Loucy (cell line): ENCODE data around the gene RIMBP2.

Experiments
- H2AFZ ChIP-seq: fragments of 200-600 bp; sonication (generic); 2 replicates; pipeline ENCODE4 v1.6.0; 2016; ENCODE audit warnings: antibody characterized with exemption, mild to moderate bottlenecking, low read length, moderate library complexity
- H3F3A ChIP-seq: fragments of 200-600 bp; 2 replicates; pipeline ENCODE4 v1.6.0; 2016; ENCODE audit warnings: antibody characterized with exemption, low read depth, mild to moderate bottlenecking
- H3K27me3 ChIP-seq: fragments of 200-600 bp; sonication (generic); 2 replicates; pipeline ENCODE4 v1.6.1; 2014; ENCODE audit warnings: low read length, mild to moderate bottlenecking; ENCODE audit not compliant: insufficient read depth, poor library complexity, severe bottlenecking
- H3K36me3 ChIP-seq: fragments of 200-600 bp; sonication (generic); 2 replicates; pipeline ENCODE4 v1.6.1; 2016; ENCODE audit warnings: low read length; ENCODE audit not compliant: insufficient read depth
- H3K4me1 ChIP-seq: fragments of 200-600 bp; sonication (generic); 2 replicates; pipeline ENCODE4 v1.5.1; 2014; ENCODE audit warnings: low read length, mild to moderate bottlenecking; ENCODE audit not compliant: insufficient read depth, poor library complexity, severe bottlenecking
- H3K4me2 ChIP-seq: fragments of 200-600 bp; sonication (generic); 2 replicates; pipeline ENCODE4 v1.6.0; 2014; ENCODE audit warnings: antibody characterized with exemption, low read length, low read depth, mild to moderate bottlenecking; ENCODE audit not compliant: poor library complexity, severe bottlenecking
- H3K4me3 ChIP-seq: fragments of 200-600 bp; sonication (generic); 2 replicates; pipeline ENCODE4 v1.5.1; 2014; ENCODE audit warnings: low read length, mild to moderate bottlenecking, mixed read lengths; ENCODE audit not compliant: poor library complexity, severe bottlenecking
- H3K79me2 ChIP-seq: fragments of 200-600 bp; sonication (generic); 2 replicates; pipeline ENCODE4 v1.6.1; 2014; ENCODE audit warnings: low read length; ENCODE audit not compliant: insufficient read depth
- H3K9ac ChIP-seq: fragments of 200-600 bp; sonication (generic); 2 replicates; pipeline ENCODE4 v1.6.0; 2014; ENCODE audit warnings: mild to moderate bottlenecking, low read depth, low read length, moderate library complexity; ENCODE audit not compliant: poor library complexity, severe bottlenecking
- H3K9me2 ChIP-seq: fragments of 200-600 bp; sonication (generic); replicated peaks from 2 replicates; pipeline ENCODE4 v1.6.1; 2016; ENCODE audit warnings: low read depth, low read length, mixed read lengths
- H3K9me3 ChIP-seq: fragments of 200-600 bp; sonication (generic); 2 replicates; pipeline ENCODE4 v1.6.1; 2014; ENCODE audit warnings: mild to moderate bottlenecking, antibody characterized with exemption, low read length, low read depth; ENCODE audit not compliant: insufficient read depth
- H4K20me1 ChIP-seq: fragments of 200-600 bp; sonication (generic); 2 replicates; pipeline ENCODE4 v1.6.0; 2014; ENCODE audit warnings: antibody characterized with exemption, low read length, mild to moderate bottlenecking; ENCODE audit not compliant: insufficient read depth, poor library complexity, severe bottlenecking
- EZH2phosphoT487 ChIP-seq: fragments of 200-600 bp; IDR thresholded peaks from 2 replicates; pipeline ENCODE4 v1.6.1; 2018; ENCODE audit warnings: antibody characterized with exemption, mild to moderate bottlenecking, moderate library complexity, borderline replicate concordance
- TF ChIP-seq, protein P1 (sequence below): fragments of 200-600 bp; sonication (generic); conservative IDR thresholded peaks from 2 replicates; pipeline ENCODE4 v1.5.1; 2014; ENCODE audit warnings: mild to moderate bottlenecking, antibody characterized with exemption, low read length

RIMBP2 gene

DNA sequence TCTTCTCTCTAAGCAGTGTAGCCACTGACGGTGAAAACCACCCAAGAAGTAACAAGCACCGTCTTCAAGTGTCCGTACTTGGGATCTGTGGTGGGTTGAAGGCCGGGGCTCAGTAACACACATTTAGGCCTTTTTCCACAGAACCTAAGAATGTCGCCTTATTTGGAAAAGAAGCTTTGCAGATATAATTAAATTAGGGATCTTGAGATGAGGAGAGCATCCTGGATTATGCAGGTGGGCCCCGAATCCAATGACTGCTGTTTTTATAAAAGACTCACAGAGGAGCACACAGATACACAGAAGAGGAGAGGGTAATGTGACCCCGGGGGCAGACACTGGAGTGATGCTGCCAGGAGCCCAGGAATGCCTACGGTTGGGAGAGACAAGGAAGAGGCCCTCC, 46.3 kb downstream of the RIMBP2 start:
- Histone ChIP-seq H4K20me1 (no peaks in the 10 kb centered on the region), H2AFZ (no peak overlapping the region), H3K4me1 (no peaks in the 10 kb centered on the region), H3K27me3 (no peaks in the 10 kb centered on the region), H3K9me3 (peaks cover 3% of the 10 kb centered on the region; the same call in 1 of the 2 replicates), H3K9me2 (no peaks in the 10 kb centered on the region), H3F3A (no peaks in the 10 kb centered on the region), H3K9ac (no peak overlapping the region), H3K79me2 (no peaks in the 10 kb centered on the region), H3K4me3 (no peak overlapping the region), H3K36me3 (no peaks in the 10 kb centered on the region), H3K4me2 (no peak overlapping the region)
- TF ChIP-seq EZH2phosphoT487 = no peak
- TF ChIP-seq, protein P1, sequence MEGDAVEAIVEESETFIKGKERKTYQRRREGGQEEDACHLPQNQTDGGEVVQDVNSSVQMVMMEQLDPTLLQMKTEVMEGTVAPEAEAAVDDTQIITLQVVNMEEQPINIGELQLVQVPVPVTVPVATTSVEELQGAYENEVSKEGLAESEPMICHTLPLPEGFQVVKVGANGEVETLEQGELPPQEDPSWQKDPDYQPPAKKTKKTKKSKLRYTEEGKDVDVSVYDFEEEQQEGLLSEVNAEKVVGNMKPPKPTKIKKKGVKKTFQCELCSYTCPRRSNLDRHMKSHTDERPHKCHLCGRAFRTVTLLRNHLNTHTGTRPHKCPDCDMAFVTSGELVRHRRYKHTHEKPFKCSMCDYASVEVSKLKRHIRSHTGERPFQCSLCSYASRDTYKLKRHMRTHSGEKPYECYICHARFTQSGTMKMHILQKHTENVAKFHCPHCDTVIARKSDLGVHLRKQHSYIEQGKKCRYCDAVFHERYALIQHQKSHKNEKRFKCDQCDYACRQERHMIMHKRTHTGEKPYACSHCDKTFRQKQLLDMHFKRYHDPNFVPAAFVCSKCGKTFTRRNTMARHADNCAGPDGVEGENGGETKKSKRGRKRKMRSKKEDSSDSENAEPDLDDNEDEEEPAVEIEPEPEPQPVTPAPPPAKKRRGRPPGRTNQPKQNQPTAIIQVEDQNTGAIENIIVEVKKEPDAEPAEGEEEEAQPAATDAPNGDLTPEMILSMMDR = no peak

DNA sequence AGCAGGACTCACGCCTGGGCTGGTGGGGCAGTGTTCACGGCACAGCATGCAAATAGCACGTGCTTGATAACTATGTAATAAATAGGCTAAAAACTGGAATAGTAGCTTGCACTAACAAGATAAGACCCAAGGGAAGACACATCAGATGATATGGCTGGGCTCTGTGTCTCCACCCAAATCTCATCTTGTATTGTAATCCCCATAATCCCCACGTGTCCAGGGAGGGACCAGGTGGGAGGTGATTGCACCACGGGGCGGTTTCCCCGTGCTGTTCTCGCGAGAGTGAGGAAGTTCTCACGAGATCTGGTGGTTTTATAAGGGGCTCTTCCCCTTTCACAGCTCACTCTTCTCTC, 46.9 kb downstream of the RIMBP2 start:
- no peak overlapping the region for H2AFZ ChIP-seq
- no peaks in the 10 kb centered on the region for H3K9me2 ChIP-seq
- no peaks in the 10 kb centered on the region for H3K4me1 ChIP-seq
- no peaks in the 10 kb centered on the region for H4K20me1 ChIP-seq
- peaks cover 3% of the 10 kb centered on the region; the same call in 1 of the 2 replicates for H3K9me3 ChIP-seq
- H3K4me2 ChIP-seq = no peak overlapping the region
- no peaks in the 10 kb centered on the region for H3K36me3 ChIP-seq
- H3K79me2 ChIP-seq = no peaks in the 10 kb centered on the region
- H3K4me3 ChIP-seq = no peak overlapping the region
- no peak overlapping the region for H3K9ac ChIP-seq
- H3K27me3 ChIP-seq = no peaks in the 10 kb centered on the region
- no peaks in the 10 kb centered on the region for H3F3A ChIP-seq
- TF ChIP-seq EZH2phosphoT487 = no peak
- TF ChIP-seq, protein P1 = no peak

DNA sequence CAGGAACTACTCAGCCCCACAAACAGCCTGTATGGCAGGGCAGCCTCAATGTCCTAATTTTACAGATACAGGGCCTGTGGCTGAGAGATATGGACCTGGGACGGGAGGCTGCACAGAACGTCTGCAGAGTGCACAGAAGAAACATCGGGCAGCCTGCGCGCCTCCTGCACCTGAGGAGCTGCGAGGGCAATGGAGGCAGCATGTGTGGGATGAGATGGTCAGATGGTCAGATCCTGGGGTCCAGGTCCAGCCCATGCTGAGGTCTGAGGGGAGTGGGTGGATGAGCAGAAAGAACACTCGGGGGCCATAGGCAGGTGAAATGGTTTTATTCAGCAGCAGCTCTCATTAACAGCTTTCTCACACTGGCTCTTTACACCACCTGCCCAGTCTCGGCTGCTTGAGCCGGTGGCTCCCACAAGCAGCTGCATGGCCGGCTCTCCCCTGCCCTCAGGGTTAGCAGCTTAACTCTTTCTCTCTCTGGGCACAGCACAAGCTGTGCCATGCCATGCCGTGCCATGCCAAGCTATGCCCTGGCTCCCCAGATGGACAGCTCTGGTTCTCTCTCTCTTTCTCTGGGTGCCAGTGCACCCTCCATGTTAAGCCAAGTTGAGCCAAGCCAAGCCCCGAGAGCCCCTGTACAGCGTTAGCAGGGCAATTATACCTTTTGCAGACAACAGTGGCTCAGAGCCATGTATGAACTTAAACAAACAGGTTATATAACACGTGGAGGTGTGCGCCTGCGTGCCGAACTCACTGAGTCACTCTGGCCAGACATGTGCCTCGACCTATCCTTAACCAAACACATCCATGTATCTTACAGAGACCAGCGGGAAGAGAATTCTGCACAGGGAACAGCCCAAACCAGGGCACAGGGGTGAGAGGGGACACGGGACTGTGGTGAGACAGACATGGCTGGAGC, 47.6 kb downstream of the RIMBP2 start:
- H2AFZ ChIP-seq = no peak overlapping the region
- H3F3A ChIP-seq = no peaks in the 10 kb centered on the region
- no peaks in the 10 kb centered on the region for H4K20me1 ChIP-seq
- H3K4me1 ChIP-seq = no peaks in the 10 kb centered on the region
- H3K9me2 ChIP-seq = no peaks in the 10 kb centered on the region
- no peaks in the 10 kb centered on the region for H3K36me3 ChIP-seq
- no peak overlapping the region for H3K4me2 ChIP-seq
- no peak overlapping the region for H3K4me3 ChIP-seq
- H3K79me2 ChIP-seq = no peaks in the 10 kb centered on the region
- H3K9ac ChIP-seq = no peak overlapping the region
- no peaks in the 10 kb centered on the region for H3K27me3 ChIP-seq
- H3K9me3 ChIP-seq = peaks cover 3% of the 10 kb centered on the region; the same call in 1 of the 2 replicates
- TF ChIP-seq, protein P1 = no peak
- TF ChIP-seq EZH2phosphoT487 = no peak
